Gastroesophageal sphincter (tissue), 4 donors: ENCODE results near the gene MPPED1. TPM values are rescaled to one million over a fixed set of nuclear protein-coding genes. Genes with fewer than 3 reads are reported as not detected.

Experiments
- ATAC-seq: fragments of 150-250 bp; one replicate; pipeline ENCODE4 v1.9.1; 2016; ENCODE audit warnings: mild to moderate bottlenecking, moderate library complexity
- H3K27ac ChIP-seq, 4 donors: fragments of 200-600 bp; sonication (generic) in 3 of 4; 1 replicate in 3 of 4; 2 replicates in 1 of 4; pipeline ENCODE4 v1.5.1; 2016 to 2019
- H3K27me3 ChIP-seq: fragments of 200-600 bp; sonication (generic); one replicate; pipeline ENCODE4 v1.5.1; 2019
- H3K36me3 ChIP-seq, 2 donors: fragments of 200-600 bp; sonication (generic); one replicate each; pipeline ENCODE4 v1.5.1; 2019; ENCODE audit warnings: control low read depth in 1 of 2
- H3K4me1 ChIP-seq, 3 donors: fragments of 200-600 bp; sonication (generic); 1 replicate in 2 of 3; 2 replicates in 1 of 3; pipeline ENCODE4 v1.5.1; 2016 to 2019; ENCODE audit warnings: control low read depth in 2 of 3
- H3K4me3 ChIP-seq, 2 donors: fragments of 200-600 bp; sonication (generic); one replicate each; pipeline ENCODE4 v1.5.1; 2019; ENCODE audit warnings: mild to moderate bottlenecking in 1 of 2, moderate library complexity in 1 of 2
- H3K9me3 ChIP-seq, 3 donors: fragments of 200-600 bp; sonication (generic); one replicate each; pipeline ENCODE4 v1.5.1; 2017 to 2019; ENCODE audit warnings: control low read depth in 2 of 3
- CTCF ChIP-seq, 4 experiments: fragments of 200-600 bp in 2 of 4; fragments of 450-650 bp in 2 of 4; sonication (generic) in 1 of 4; IDR thresholded peaks; one replicate each; pipeline ENCODE4 v1.5.1; 2017 to 2019; ENCODE audit warnings: antibody characterized with exemption in 4 of 4, mild to moderate bottlenecking in 2 of 4, moderate library complexity in 2 of 4
- EP300 ChIP-seq: sonication (generic); formaldehyde crosslinking; IDR thresholded peaks from one replicate; pipeline ENCODE4 v1.6.1; 2017; ENCODE audit warnings: antibody characterized with exemption, mild to moderate bottlenecking
- POLR2A ChIP-seq, 2 donors: fragments of 450-650 bp; IDR thresholded peaks; one replicate each; pipeline ENCODE4 v1.6.1; 2017; ENCODE audit warnings: antibody characterized with exemption in 2 of 2, mild to moderate bottlenecking in 2 of 2, moderate library complexity in 1 of 2
- POLR2AphosphoS5 ChIP-seq: sonication (generic); formaldehyde crosslinking; IDR thresholded peaks from one replicate; pipeline ENCODE4 v1.6.1; 2017; ENCODE audit warnings: antibody characterized with exemption
- WGBS, 2 donors: methylation state at CpG; one replicate each; pipeline ENCODE4 v1.1.5; 2018; ENCODE audit warnings: low coverage in 1 of 2; 5-methylcytosine and 5-hydroxymethylcytosine counted together
- total RNA-seq, 4 donors: library from RNA; depleted of rRNA; stranded (reverse); fragments of >200 nt; gene quantifications; one replicate each; pipeline ENCODE4 v1.1.0, GENCODE V29; 2016

The MPPED1 gene
- total RNA-seq, 4 donors from 2014 or later = 0.13 TPM; not detected in 3

- TF ChIP-seq POLR2A (IDR thresholded peaks at IDR 0.05) (no peak), POLR2AphosphoS5 (no peak), CTCF (IDR thresholded peaks at IDR 0.05) (no peak), EP300 (no peak)
- no peaks in the 10 kb centered on the region for H3K36me3 ChIP-seq
- peaks cover 0 to 32% (median 0%) of the 10 kb centered on the region in 3 donors for H3K9me3 ChIP-seq
- no peak for ATAC-seq
- H3K4me1 ChIP-seq = no peaks in the 10 kb centered on the region
- H3K27ac ChIP-seq = no peak overlapping the region
- H3K4me3 ChIP-seq = no peak overlapping the region
- peaks cover 46% of the 10 kb centered on the region for H3K27me3 ChIP-seq
These were observed 50.9 kb downstream of the MPPED1 start for GRCh38 chr22:43462701-43463100.

GRCh38 chr22:43464809-43465208 lies 53.0 kb downstream of the MPPED1 start:
- H3K4me1 ChIP-seq = no peaks in the 10 kb centered on the region
- no peak overlapping the region for H3K27ac ChIP-seq
- H3K27me3 ChIP-seq = peaks cover 55% of the 10 kb centered on the region
- H3K36me3 ChIP-seq = no peaks in the 10 kb centered on the region
- H3K9me3 ChIP-seq = peaks cover 0 to 32% (median 0%) of the 10 kb centered on the region in 3 donors
- H3K4me3 ChIP-seq = no peak overlapping the region
- TF ChIP-seq POLR2AphosphoS5 (no peak), CTCF (IDR thresholded peaks at IDR 0.05) (no peak), EP300 (no peak), POLR2A (IDR thresholded peaks at IDR 0.05) (no peak)
- WGBS, 2 donors = 63% methylated on average over 7 of the region's 8 CpGs; no CpG with 5 or more reads in 1 of the 2 donors
- ATAC-seq = no peak

- 86 to 88% methylated on average over 8 to 14 of the region's 23 CpGs for WGBS, 2 donors
- TF ChIP-seq CTCF (IDR thresholded peaks at IDR 0.05) (no peak), EP300 (no peak), POLR2AphosphoS5 (no peak), POLR2A (IDR thresholded peaks at IDR 0.05) (no peak)
- H3K4me3 ChIP-seq = no peak overlapping the region
- H3K36me3 ChIP-seq = no peaks in the 10 kb centered on the region
- peaks cover 60% of the 10 kb centered on the region for H3K27me3 ChIP-seq
- H3K27ac ChIP-seq = no peak overlapping the region
- peaks cover 0 to 29% (median 0%) of the 10 kb centered on the region in 3 donors for H3K9me3 ChIP-seq
- no peaks in the 10 kb centered on the region for H3K4me1 ChIP-seq
- no peak for ATAC-seq
These were observed 53.6 kb downstream of the MPPED1 start for GRCh38 chr22:43465291-43466015.

- TF ChIP-seq EP300 = no peak
- TF ChIP-seq POLR2A (IDR thresholded peaks at IDR 0.05) = no peak
- TF ChIP-seq POLR2AphosphoS5 = no peak
- TF ChIP-seq CTCF (IDR thresholded peaks at IDR 0.05) = no peak
- WGBS, 2 donors = 52 to 83% methylated on average over 2 to 3 of the region's 7 CpGs
- H3K9me3 ChIP-seq = peaks cover 0 to 17% (median 0%) of the 10 kb centered on the region in 3 donors
- no peaks in the 10 kb centered on the region for H3K36me3 ChIP-seq
- H3K27me3 ChIP-seq = peaks cover 73% of the 10 kb centered on the region
- no peak for ATAC-seq
- H3K4me3 ChIP-seq = no peak overlapping the region
- H3K27ac ChIP-seq = no peak overlapping the region
- no peaks in the 10 kb centered on the region for H3K4me1 ChIP-seq
These were observed 54.9 kb downstream of the MPPED1 start for GRCh38 chr22:43466710-43467109.
